Spinal cord (tissue), 10 donors: ENCODE results near the gene IL9. TPM values are rescaled to one million over a fixed set of nuclear protein-coding genes. Genes with fewer than 3 reads are reported as not detected.

Experiments used
- DNase-seq, 6 donors: peaks; one replicate each; pipeline versions ENCODE4 v3.0.0 to v3.0.0-alpha.2; 2013 to 2015; ENCODE audit warnings: low spot score in 6 of 6, low read depth in 4 of 6
- H3K27ac ChIP-seq: one replicate; pipeline ENCODE4 v1.5.1; 2013; ENCODE audit warnings: low read depth, low read length, control low read depth
- H3K27me3 ChIP-seq: one replicate; pipeline ENCODE4 v1.6.1; 2013; ENCODE audit warnings: low read length; ENCODE audit not compliant: control insufficient read depth, insufficient read depth
- H3K36me3 ChIP-seq: one replicate; pipeline ENCODE4 v1.6.1; 2013; ENCODE audit warnings: low read length; ENCODE audit not compliant: control insufficient read depth, insufficient read depth
- H3K4me1 ChIP-seq: one replicate; pipeline ENCODE4 v1.6.1; 2013; ENCODE audit warnings: low read length; ENCODE audit not compliant: control insufficient read depth, insufficient read depth
- H3K4me3 ChIP-seq: one replicate; pipeline ENCODE4 v1.5.1; 2013; ENCODE audit warnings: low read depth, low read length, control low read depth
- H3K9me3 ChIP-seq: one replicate; pipeline ENCODE4 v1.6.1; 2013; ENCODE audit warnings: low read length; ENCODE audit not compliant: control insufficient read depth, insufficient read depth
- WGBS: methylation state at CpG from one replicate; pipeline ENCODE4 v1.1.5; 2013; ENCODE audit warnings: missing lambda C conversion rate; ENCODE audit not compliant: insufficient coverage; 5-methylcytosine and 5-hydroxymethylcytosine counted together
- polyA plus RNA-seq, 2 donors: library from polyadenylated mRNA; unstranded; fragments of 120-200 nt; gene quantifications; one replicate each; pipeline ENCODE4 v1.2.1, GENCODE V29; 2013; ENCODE audit not compliant: insufficient read length in 2 of 2
- total RNA-seq, 2 donors: library from RNA; depleted of rRNA in 1 of 2; stranded (reverse); fragments of 120-200 nt in 1 of 2; fragments of >200 nt in 1 of 2; gene quantifications; one replicate each; pipeline versions ENCODE4 v1.2.3 to v1.2.4, GENCODE V29; 2013 to 2014
- donor health status: healthy.

Gene IL9
- total and polyA plus RNA-seq, 4 donors: 1.0 to 1.3 TPM; not detected in 2

DNA sequence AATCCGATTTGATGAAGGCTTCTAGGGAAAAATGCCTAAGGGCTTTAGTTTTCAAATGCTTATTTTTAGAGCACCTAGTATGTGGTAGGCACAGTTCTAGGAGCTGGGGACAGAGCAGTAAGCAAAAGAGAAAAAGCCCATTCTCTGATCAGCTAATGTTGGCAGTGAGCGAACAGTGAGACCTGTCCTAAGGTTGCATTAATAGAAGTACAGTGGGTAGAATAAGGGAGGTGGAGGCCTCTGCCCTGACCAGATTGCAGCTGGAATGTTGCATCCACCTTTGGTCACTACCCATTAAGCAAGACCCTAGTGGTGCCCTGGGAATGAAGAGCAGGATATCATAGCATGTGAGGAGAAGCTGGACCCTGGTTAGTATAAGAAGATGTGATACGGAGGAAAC lies 20.1 kb downstream of the IL9 start:
- H3K4me1 ChIP-seq: peaks cover 25% of the 10 kb centered on the region
- DNase-seq: no peak
- no CpG with 5 or more reads among the region's 3 CpGs for WGBS
- H3K9me3 ChIP-seq: no peaks in the 10 kb centered on the region
- H3K4me3 ChIP-seq: no peak overlapping the region
- peaks cover 19% of the 10 kb centered on the region for H3K36me3 ChIP-seq
- H3K27me3 ChIP-seq: no peaks in the 10 kb centered on the region
- no peak overlapping the region for H3K27ac ChIP-seq

DNA sequence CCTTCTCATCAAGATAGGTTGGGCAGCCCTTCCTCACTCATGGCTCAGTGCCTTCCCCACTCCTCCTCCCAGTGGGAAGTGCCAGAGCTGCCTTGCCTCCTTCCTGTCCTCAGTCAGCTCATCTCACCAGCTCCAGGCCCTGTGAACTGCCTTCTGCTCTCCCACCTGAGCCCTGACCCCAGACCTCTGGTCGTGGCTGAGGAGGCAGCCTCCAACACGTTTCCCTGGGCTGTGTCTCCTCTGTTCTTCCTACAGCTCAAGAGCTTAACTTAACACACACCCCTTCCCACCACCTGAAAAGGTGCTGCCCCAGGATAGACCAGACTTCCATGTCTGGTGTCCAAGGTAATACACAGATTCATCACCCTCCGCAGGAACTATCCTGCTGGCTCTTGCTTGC lies 21.2 kb downstream of the IL9 start:
- Histone ChIP-seq H3K36me3 (peaks cover 18% of the 10 kb centered on the region), H3K27ac (no peak overlapping the region), H3K4me1 (peaks cover 14% of the 10 kb centered on the region), H3K4me3 (no peak overlapping the region), H3K27me3 (no peaks in the 10 kb centered on the region), H3K9me3 (no peaks in the 10 kb centered on the region)
- 80% methylated on average over 3 of the region's 3 CpGs for WGBS
- no peak for DNase-seq

DNA sequence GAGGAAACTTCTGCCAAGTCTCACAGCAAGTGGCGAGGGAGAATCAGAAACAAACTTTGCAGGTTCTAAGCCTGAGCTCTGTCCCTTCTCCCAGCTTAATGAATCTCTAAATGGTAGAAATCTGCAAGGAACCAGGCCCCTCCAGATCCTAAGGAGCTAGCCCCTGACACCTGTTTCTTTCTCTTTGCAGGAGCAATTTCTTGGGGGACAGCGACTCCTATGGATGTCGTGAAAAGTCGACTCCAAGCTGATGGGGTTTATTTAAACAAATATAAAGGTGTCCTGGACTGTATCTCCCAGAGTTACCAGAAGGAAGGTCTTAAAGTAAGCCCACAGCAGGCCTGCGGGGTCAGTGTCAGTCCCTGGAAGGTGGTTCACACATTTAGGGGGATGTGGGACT lies 21.8 kb downstream of the IL9 start:
- Histone ChIP-seq H3K4me3 (no peak overlapping the region), H3K36me3 (peaks cover 16% of the 10 kb centered on the region), H3K4me1 (peaks cover 14% of the 10 kb centered on the region), H3K27ac (no peak overlapping the region), H3K9me3 (no peaks in the 10 kb centered on the region), H3K27me3 (no peaks in the 10 kb centered on the region)
- DNase-seq: no peak
- WGBS: 93% methylated on average over 1 of the region's 5 CpGs

DNA sequence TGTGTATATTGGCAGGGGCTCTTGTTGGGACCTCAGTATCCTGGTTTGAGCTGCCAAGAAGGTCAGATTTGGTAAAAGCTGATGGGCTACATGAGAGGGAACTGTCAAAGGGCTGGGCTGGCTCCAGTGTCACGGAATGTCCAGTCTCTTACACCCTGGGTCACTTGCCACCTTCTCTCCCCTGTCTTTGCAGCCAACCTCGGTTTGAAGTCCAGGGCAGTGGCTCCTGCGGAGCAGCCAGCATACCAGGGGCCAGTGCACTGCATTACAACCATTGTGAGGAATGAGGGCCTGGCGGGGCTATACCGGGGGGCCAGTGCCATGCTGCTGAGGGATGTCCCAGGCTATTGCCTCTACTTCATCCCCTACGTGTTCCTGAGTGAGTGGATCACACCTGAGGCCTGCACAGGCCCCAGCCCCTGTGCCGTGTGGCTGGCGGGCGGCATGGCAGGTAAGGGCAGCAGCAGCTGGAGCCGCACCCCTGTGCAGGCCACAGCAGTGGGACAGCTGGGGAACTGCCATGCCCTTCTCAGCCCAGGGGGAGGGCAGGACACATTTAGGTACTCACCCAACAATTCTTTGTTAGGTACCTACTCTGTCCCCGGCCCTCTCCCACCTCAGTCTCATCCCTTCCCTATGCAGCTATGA lies 24.2 kb downstream of the IL9 start:
- peaks cover 16% of the 10 kb centered on the region for H3K36me3 ChIP-seq
- peaks cover 2% of the 10 kb centered on the region for H3K4me1 ChIP-seq
- no peak overlapping the region for H3K27ac ChIP-seq
- H3K4me3 ChIP-seq: no peak overlapping the region
- no peaks in the 10 kb centered on the region for H3K27me3 ChIP-seq
- no peak for DNase-seq
- 78% methylated on average over 10 of the region's 11 CpGs for WGBS
- H3K9me3 ChIP-seq: no peaks in the 10 kb centered on the region

DNA sequence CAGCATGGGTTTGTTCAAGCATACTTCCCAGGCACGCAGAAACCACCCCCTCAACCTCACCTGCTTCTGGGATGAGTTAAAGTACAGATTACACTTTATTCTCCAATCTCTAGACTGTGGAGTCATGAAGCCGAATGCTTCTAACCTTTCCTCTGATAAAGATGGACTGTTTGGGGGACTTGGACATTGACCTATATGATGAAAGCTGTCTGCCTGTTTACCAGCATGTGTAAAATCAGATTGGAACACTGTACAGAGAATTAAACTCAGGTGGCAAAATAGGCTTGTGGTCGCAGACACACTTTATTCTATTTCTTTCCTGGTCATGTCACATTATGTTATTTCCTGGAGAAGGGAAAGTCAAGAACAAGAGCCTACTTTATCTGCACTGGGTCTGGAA lies 25.7 kb downstream of the IL9 start:
- H3K4me3 ChIP-seq: no peak overlapping the region
- no CpG with 5 or more reads among the region's 3 CpGs for WGBS
- H3K27ac ChIP-seq: no peak overlapping the region
- peaks cover 2% of the 10 kb centered on the region for H3K4me1 ChIP-seq
- H3K9me3 ChIP-seq: no peaks in the 10 kb centered on the region
- DNase-seq: no peak
- no peaks in the 10 kb centered on the region for H3K27me3 ChIP-seq
- peaks cover 16% of the 10 kb centered on the region for H3K36me3 ChIP-seq

DNA sequence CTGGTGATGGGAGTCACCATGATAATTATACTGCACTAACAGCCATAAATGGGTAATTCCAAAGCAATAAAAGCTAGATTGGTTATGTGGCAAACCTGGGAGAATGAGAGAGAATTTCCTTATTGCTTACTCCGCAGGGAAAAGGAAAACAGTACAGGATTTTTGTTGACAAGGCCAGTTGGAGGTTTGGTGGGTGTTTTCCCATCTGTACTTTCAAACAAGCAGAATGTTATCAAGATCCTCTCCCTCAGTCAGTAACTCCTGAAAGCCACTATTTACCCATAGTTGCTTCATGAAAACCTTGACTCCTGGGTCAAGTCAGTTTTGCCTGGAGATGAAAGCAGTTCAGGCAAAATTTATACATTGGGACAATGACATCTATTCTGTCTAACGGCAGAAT lies 26.4 kb downstream of the IL9 start:
- H3K4me3 ChIP-seq: no peak overlapping the region
- 75% methylated on average over 1 of the region's 2 CpGs for WGBS
- no peaks in the 10 kb centered on the region for H3K9me3 ChIP-seq
- no peak overlapping the region for H3K27ac ChIP-seq
- H3K4me1 ChIP-seq: peaks cover 2% of the 10 kb centered on the region
- H3K27me3 ChIP-seq: no peaks in the 10 kb centered on the region
- peaks cover 16% of the 10 kb centered on the region for H3K36me3 ChIP-seq
- no peak for DNase-seq

DNA sequence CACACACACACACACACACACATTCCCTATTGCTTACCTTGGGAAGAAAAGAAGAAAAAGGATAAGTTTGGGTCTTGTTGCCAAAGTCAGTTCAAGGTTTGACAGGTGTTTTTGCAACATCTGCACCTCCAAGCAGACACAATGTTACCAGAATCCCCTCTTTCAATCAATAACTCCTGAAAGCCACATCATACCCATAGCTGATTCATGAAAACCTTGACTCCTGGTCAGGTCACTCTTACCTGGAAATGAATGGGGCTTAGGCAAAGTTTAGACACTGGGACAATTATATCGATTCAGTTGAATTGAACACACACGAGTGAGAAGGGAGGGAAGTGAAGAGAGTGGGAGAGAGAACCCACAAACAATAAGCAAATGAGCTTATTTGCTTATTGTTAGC lies 27.0 kb downstream of the IL9 start:
- no peak overlapping the region for H3K4me3 ChIP-seq
- H3K9me3 ChIP-seq: no peaks in the 10 kb centered on the region
- H3K27me3 ChIP-seq: no peaks in the 10 kb centered on the region
- WGBS: no CpG with 5 or more reads among the region's 2 CpGs
- H3K4me1 ChIP-seq: peaks cover 2% of the 10 kb centered on the region
- peaks cover 12% of the 10 kb centered on the region for H3K36me3 ChIP-seq
- H3K27ac ChIP-seq: no peak overlapping the region
- DNase-seq: no peak

DNA sequence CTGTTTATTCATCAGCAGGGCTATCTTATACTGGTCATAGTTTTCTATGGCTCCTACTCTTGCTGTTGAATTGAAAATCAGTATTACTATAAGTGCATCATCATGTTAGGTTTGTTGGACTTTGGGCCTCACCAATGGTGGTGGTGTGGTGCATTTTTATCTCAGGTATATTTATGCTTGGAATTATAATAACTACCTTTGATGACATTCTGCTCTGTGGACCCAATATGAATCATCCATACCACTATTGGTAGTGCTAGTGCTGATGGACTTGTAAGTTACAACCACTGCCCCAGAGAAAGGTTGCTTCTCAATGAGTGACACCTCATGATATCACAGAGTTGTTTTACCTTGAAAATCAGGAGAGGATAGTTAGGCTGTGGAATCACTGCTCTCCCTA lies 28.0 kb downstream of the IL9 start:
- Histone ChIP-seq H3K27ac (no peak overlapping the region), H3K9me3 (no peaks in the 10 kb centered on the region), H3K4me3 (no peak overlapping the region), H3K27me3 (no peaks in the 10 kb centered on the region), H3K4me1 (peaks cover 2% of the 10 kb centered on the region), H3K36me3 (peaks cover 8% of the 10 kb centered on the region)
- DNase-seq: no peak

DNA sequence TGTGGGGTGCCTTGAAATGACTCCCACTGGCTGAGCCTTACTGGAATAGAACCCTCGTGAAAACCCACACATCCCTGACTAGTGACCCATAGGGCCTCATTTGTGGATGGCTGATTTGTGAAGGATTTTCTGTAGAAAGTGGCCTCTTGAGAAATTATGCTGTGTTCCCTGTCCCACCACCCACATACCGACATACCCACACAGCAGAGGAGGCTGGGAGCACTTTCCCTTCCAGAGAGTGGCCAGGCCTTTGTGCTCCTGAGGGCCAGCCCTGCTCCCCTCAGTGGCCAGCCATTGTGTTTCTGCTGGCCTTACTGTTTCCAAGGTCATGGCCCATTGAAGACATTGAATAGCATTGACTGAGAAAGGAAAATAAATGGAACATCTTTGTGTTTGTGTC lies 29.6 kb downstream of the IL9 start:
- H3K4me1 ChIP-seq: peaks cover 8% of the 10 kb centered on the region
- no peaks in the 10 kb centered on the region for H3K27me3 ChIP-seq
- H3K27ac ChIP-seq: no peak overlapping the region
- H3K4me3 ChIP-seq: no peak overlapping the region
- no peak for DNase-seq
- no peaks in the 10 kb centered on the region for H3K36me3 ChIP-seq
- WGBS: no CpG with 5 or more reads among the region's 2 CpGs
- H3K9me3 ChIP-seq: no peaks in the 10 kb centered on the region

DNA sequence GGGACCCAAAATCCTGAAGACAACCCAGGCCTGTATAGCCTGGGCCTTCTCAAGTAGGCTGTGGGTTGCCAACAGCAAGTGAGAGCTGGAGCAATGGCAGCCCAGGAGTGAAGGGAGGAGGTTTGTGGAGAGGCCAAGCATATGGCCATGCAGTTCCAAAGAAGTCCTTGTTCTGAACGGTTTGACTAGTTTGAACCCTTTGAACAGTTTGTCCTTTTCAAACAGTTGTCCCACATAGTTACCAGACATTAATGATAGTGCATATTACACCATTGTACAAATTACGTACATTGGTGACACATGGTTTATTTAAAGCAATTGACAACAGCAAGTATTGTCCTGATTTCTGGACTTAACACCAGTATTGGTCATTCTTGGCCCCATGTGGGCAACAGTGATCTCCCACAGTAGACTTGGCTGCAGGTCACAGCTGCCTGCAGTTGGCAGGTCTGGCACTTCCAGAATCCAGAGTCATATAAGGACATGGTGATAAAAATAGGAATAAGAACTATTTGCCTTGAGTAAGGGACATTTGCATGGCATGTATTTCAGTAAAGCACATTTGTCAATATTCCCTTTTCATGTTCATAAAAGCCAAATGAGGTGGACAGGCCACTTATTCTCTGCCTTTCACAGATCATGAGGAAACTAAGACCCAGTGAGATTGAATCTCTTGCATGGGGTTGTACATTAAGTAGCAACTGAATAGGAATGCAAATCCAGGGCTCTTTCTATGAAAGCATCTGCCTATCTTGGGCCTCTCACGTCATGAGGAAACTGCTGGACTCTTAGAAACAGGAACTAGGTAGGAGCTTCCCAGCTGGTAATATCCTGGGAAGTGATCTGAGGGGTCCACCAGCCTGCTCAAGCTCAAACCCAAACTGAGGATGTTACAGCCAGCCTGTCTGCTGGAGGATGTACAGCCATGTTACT lies 30.9 kb downstream of the IL9 start:
- Histone ChIP-seq H3K27ac (no peak overlapping the region), H3K9me3 (no peaks in the 10 kb centered on the region), H3K36me3 (no peaks in the 10 kb centered on the region), H3K27me3 (no peaks in the 10 kb centered on the region), H3K4me3 (no peak overlapping the region), H3K4me1 (peaks cover 8% of the 10 kb centered on the region)
- no peak for DNase-seq
- 75% methylated on average over 2 of the region's 3 CpGs for WGBS
